OCI-LY3 (cell line): Measurements from ENCODE around the gene NR3C2.

ENCODE experiments used
- CTCF ChIP-seq: fragments of 200-600, 300-600 bp; sonication (generic); IDR thresholded peaks from 2 replicates; pipeline ENCODE4 v1.5.1; 2014; ENCODE audit warnings: antibody characterized with exemption, low read length, low read depth
- EZH2phosphoT487 ChIP-seq: fragments of 200-600 bp; shearing (Covaris generic); IDR thresholded peaks from 2 replicates; pipeline ENCODE4 v1.6.1; 2018; ENCODE audit warnings: antibody characterized with exemption, mixed run types, low read depth

DNA sequence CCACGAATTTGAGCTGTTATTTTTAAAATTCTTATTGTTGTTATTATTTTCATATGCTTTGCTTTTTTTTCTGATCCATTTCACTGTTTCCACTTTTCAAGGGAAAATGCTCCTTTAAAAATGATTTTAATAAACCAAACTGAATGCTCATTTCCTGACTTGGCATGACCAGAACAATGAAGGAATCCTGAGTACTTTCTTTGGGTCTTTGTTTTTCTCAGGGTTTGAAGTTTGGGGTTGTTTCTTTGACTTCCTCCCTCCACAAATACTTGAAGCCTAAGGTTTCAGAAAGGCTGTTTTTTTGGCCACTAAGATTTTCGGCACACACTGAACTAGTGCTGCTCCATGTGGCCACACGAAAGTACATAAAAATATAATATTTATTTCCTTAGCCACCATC is 171.0 kb downstream of the NR3C2 start:
- TF ChIP-seq CTCF: no peak
- TF ChIP-seq EZH2phosphoT487: no peak
